Mesendoderm (in vitro differentiated cells): ENCODE measurements around the gene SIGLEC6.

Experiments used
- DNase-seq: peaks from one replicate; pipeline ENCODE4 v3.0.0; 2013
- H2AK5ac ChIP-seq: 2 replicates; pipeline ENCODE4 v1.6.1; 2013; ENCODE audit warnings: low read length, inconsistent platforms
- H2BK120ac ChIP-seq: 2 replicates; pipeline ENCODE4 v1.6.1; 2013; ENCODE audit warnings: low read depth, mild to moderate bottlenecking, low read length, moderate library complexity, mixed read lengths
- H2BK15ac ChIP-seq: replicated peaks from 2 replicates; pipeline ENCODE4 v1.6.1; 2013; ENCODE audit warnings: low read depth, mild to moderate bottlenecking, moderate library complexity
- H2BK5ac ChIP-seq: 2 replicates; pipeline ENCODE4 v1.6.1; 2013; ENCODE audit warnings: low read length, inconsistent platforms
- H3K18ac ChIP-seq: 2 replicates; pipeline ENCODE4 v1.6.1; 2013; ENCODE audit warnings: mild to moderate bottlenecking, low read length, mixed read lengths
- H3K23ac ChIP-seq: one replicate; pipeline ENCODE4 v1.6.1; 2013; ENCODE audit warnings: low read length
- H3K27ac ChIP-seq: 2 replicates; pipeline ENCODE4 v1.5.1; 2013; ENCODE audit warnings: low read depth, mild to moderate bottlenecking, inconsistent platforms, low read length, moderate library complexity
- H3K27me3 ChIP-seq: 2 replicates; pipeline ENCODE4 v1.6.1; 2013; ENCODE audit warnings: low read length, control low read depth, mild to moderate bottlenecking, inconsistent platforms; ENCODE audit not compliant: insufficient read depth, poor library complexity
- H3K36me3 ChIP-seq: 2 replicates; pipeline ENCODE4 v1.6.1; 2013; ENCODE audit warnings: low read length, inconsistent platforms; ENCODE audit not compliant: control insufficient read depth, insufficient read depth
- H3K4ac ChIP-seq: one replicate; pipeline ENCODE4 v1.6.1; 2013; ENCODE audit warnings: low read depth, mild to moderate bottlenecking, low read length, moderate library complexity
- H3K4me1 ChIP-seq: 2 replicates; pipeline ENCODE4 v1.6.1; 2013; ENCODE audit warnings: low read depth, low read length, inconsistent platforms; ENCODE audit not compliant: control insufficient read depth
- H3K4me2 ChIP-seq: 2 replicates; pipeline ENCODE4 v1.6.1; 2013; ENCODE audit warnings: low read length
- H3K4me3 ChIP-seq: 2 replicates; pipeline ENCODE4 v1.5.1; 2013; ENCODE audit warnings: mild to moderate bottlenecking, low read length
- H3K56ac ChIP-seq: one replicate; pipeline ENCODE4 v1.6.1; 2013; ENCODE audit warnings: low read length
- H3K79me1 ChIP-seq: 2 replicates; pipeline ENCODE4 v1.6.1; 2013; ENCODE audit warnings: low read length, inconsistent platforms
- H3K79me2 ChIP-seq: 2 replicates; pipeline ENCODE4 v1.6.1; 2013; ENCODE audit warnings: mild to moderate bottlenecking, low read length; ENCODE audit not compliant: control insufficient read depth, insufficient read depth
- H3K9ac ChIP-seq: 2 replicates; pipeline ENCODE4 v1.6.1; 2013; ENCODE audit warnings: low read length, inconsistent platforms
- H4K5ac ChIP-seq: one replicate; pipeline ENCODE4 v1.6.1; 2013; ENCODE audit warnings: low read length
- H4K8ac ChIP-seq: one replicate; pipeline ENCODE4 v1.6.1; 2013; ENCODE audit warnings: low read depth, mild to moderate bottlenecking, control low read depth, low read length, moderate library complexity
- WGBS: extraction: QIAGEN DNeasy Blood & Tissue Kit; methylation state at CpG from one replicate; pipeline ENCODE4 v1.1.7; 2013; ENCODE audit warnings: low lambda C conversion rate, missing lambda C conversion rate; ENCODE audit not compliant: insufficient coverage; ENCODE audit errors: extremely low coverage; 5-methylcytosine and 5-hydroxymethylcytosine counted together

Gene SIGLEC6

GRCh38 chr19:51551673-51552432, 20.4 kb upstream of the SIGLEC6 start:
- Histone ChIP-seq H3K79me1 (no peaks in the 10 kb centered on the region), H3K56ac (no peak overlapping the region), H3K18ac (no peak overlapping the region), H3K36me3 (no peaks in the 10 kb centered on the region), H3K79me2 (no peaks in the 10 kb centered on the region), H2BK120ac (no peak overlapping the region), H4K8ac (no peak overlapping the region), H2AK5ac (no peak overlapping the region), H4K5ac (no peak overlapping the region), H2BK5ac (no peak overlapping the region), H3K4me2 (no peak overlapping the region), H3K23ac (no peak overlapping the region), H3K4me3 (no peak overlapping the region), H3K4me1 (no peaks in the 10 kb centered on the region), H3K27me3 (no peaks in the 10 kb centered on the region), H3K27ac (no peak overlapping the region), H3K9ac (no peak overlapping the region), H3K4ac (no peak overlapping the region), H2BK15ac (no peak overlapping the region)
- no CpG with 5 or more reads among the region's 3 CpGs for WGBS
- no peak for DNase-seq

DNA sequence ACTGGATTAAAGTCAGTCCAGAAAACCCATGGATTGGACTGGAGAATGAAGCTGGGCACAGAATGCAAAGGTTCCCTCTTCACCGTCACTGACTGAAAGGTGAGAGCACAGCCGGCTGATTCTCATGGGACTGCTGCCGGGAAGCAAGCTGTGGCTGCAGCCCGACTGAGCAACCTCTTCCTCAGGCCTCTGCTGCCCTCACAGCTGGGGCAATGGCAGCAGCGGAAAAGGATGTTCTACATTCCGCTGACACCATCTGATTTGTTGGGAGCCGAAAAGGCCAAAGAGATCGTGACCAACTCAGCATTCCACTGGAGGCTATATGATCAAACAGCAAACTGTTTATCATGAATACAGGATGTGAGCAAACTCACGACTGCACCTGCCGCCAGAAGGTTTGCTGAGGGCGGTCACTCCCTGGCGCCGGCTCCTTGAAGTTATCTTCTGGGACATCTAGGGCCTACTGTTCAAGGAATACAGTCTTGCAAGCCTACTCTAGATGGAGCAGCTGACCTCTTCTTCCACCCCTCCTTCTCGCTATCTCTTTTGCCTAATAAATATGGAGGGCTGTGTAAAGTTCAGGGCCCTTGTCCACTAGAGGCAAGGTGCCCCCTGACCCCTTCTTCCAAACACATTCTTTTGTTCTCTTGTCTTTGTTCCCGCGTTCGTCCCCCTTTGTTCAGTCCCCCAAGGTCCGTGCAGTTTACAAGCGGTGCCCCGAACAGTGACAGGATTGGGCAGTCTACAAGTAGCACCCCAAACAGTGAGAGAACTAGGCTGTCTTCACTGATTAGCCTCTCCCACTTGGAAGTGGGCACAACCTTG, 19.6 kb upstream of the SIGLEC6 start:
- Histone ChIP-seq H3K27me3 (no peaks in the 10 kb centered on the region), H4K8ac (no peak overlapping the region), H3K79me1 (no peaks in the 10 kb centered on the region), H2BK120ac (no peak overlapping the region), H3K4ac (no peak overlapping the region), H3K36me3 (no peaks in the 10 kb centered on the region), H3K27ac (no peak overlapping the region), H3K9ac (no peak overlapping the region), H4K5ac (no peak overlapping the region), H3K56ac (no peak overlapping the region), H3K4me3 (no peak overlapping the region), H3K18ac (no peak overlapping the region), H3K4me2 (no peak overlapping the region), H2AK5ac (no peak overlapping the region), H3K79me2 (no peaks in the 10 kb centered on the region), H3K4me1 (no peaks in the 10 kb centered on the region), H3K23ac (no peak overlapping the region), H2BK15ac (no peak overlapping the region), H2BK5ac (no peak overlapping the region)
- no CpG with 5 or more reads among the region's 20 CpGs for WGBS
- no peak for DNase-seq

DNA sequence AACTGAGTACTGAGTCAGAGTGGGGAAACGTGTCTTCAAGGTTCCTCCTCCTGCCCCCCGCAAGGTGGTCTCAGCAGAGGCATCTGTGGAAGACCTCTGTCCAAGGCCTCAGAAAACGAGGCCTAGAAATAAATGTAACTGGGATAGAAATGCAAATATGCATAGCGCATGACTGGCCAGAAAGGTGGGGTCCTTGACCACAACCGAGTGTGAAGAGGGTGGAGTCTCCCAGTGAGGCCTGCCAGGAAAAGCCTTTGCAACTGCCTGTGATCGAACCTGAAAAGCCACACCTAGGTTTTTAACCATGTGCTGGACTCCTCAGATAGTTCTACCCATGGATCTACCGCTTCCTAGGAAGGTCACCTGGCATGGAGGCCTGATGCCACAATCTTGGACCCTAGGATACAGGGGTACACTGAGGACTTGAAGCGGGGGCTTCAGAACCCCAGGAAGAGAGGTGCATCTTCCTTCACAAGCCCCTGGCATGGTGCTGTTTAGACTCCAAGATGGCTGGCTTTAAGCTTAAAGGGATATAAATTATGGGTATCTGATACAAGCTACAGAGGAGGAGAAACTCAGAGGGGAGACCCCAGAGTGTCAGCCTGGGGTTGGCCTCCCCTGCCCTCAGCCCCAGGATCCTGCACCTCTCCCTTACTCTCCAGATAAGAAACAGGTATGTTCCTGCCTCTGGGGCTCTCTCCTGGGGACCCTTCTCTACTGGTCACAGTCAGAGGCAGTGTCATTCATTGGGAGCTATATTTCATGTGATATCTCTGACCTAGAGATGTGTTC, 18.3 kb upstream of the SIGLEC6 start:
- Histone ChIP-seq H4K8ac (no peak overlapping the region), H3K23ac (no peak overlapping the region), H2BK120ac (no peak overlapping the region), H3K56ac (no peak overlapping the region), H3K27ac (no peak overlapping the region), H3K9ac (no peak overlapping the region), H3K79me2 (no peaks in the 10 kb centered on the region), H3K4me3 (no peak overlapping the region), H2AK5ac (no peak overlapping the region), H4K5ac (no peak overlapping the region), H3K27me3 (no peaks in the 10 kb centered on the region), H2BK15ac (no peak overlapping the region), H3K4ac (no peak overlapping the region), H2BK5ac (no peak overlapping the region), H3K18ac (no peak overlapping the region), H3K4me1 (no peaks in the 10 kb centered on the region), H3K36me3 (no peaks in the 10 kb centered on the region), H3K4me2 (no peak overlapping the region), H3K79me1 (no peaks in the 10 kb centered on the region)
- no peak for DNase-seq
- no CpG with 5 or more reads among the region's 8 CpGs for WGBS

GRCh38 chr19:51548891-51549305, 17.4 kb upstream of the SIGLEC6 start:
- H3K79me1 ChIP-seq, result no peaks in the 10 kb centered on the region
- H2BK5ac ChIP-seq, result no peak overlapping the region
- H3K23ac ChIP-seq, result no peak overlapping the region
- H3K36me3 ChIP-seq, result no peaks in the 10 kb centered on the region
- no CpG with 5 or more reads among the region's 4 CpGs for WGBS
- no peak for DNase-seq
- no peak overlapping the region for H2AK5ac ChIP-seq
- no peaks in the 10 kb centered on the region for H3K79me2 ChIP-seq
- no peak overlapping the region for H2BK120ac ChIP-seq
- no peak overlapping the region for H3K9ac ChIP-seq
- no peak overlapping the region for H4K5ac ChIP-seq
- no peak overlapping the region for H3K4me3 ChIP-seq
- H3K18ac ChIP-seq, result no peak overlapping the region
- no peak overlapping the region for H3K4ac ChIP-seq
- H2BK15ac ChIP-seq, result no peak overlapping the region
- no peak overlapping the region for H3K4me2 ChIP-seq
- H3K56ac ChIP-seq, result no peak overlapping the region
- H3K27ac ChIP-seq, result no peak overlapping the region
- H3K4me1 ChIP-seq, result no peaks in the 10 kb centered on the region
- no peaks in the 10 kb centered on the region for H3K27me3 ChIP-seq
- H4K8ac ChIP-seq, result no peak overlapping the region

DNA sequence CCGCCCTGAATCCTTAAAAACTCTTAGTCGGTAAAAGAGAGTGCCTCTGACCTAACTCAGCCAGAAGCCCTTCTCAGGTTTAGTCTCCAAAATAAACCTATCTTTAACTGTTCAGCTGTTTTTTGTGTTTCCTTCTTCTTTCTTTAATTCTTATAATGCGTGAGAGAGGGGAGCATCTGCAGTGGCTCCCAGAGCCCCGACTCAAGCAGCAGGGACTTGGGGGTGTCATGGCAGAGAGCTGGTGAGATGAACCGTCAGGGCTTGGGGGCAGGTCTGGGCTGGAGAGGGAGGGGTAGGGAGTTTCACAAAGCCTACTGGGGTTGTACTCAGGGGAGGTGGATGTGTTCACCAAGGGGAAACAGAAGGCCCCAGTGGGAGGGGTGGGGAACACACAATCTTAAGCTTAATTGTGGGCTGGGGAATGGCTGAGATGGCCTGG, 16.8 kb upstream of the SIGLEC6 start:
- no peak overlapping the region for H2BK5ac ChIP-seq
- H2BK15ac ChIP-seq, result no peak overlapping the region
- DNase-seq, result no peak
- no peaks in the 10 kb centered on the region for H3K4me1 ChIP-seq
- H3K9ac ChIP-seq, result no peak overlapping the region
- H3K23ac ChIP-seq, result no peak overlapping the region
- no peak overlapping the region for H4K5ac ChIP-seq
- H3K4me2 ChIP-seq, result no peak overlapping the region
- H2BK120ac ChIP-seq, result no peak overlapping the region
- H3K27ac ChIP-seq, result no peak overlapping the region
- H4K8ac ChIP-seq, result no peak overlapping the region
- no peaks in the 10 kb centered on the region for H3K27me3 ChIP-seq
- no peak overlapping the region for H3K56ac ChIP-seq
- H3K79me2 ChIP-seq, result no peaks in the 10 kb centered on the region
- WGBS, result no CpG with 5 or more reads among the region's 5 CpGs
- no peak overlapping the region for H2AK5ac ChIP-seq
- H3K18ac ChIP-seq, result no peak overlapping the region
- H3K79me1 ChIP-seq, result no peaks in the 10 kb centered on the region
- H3K36me3 ChIP-seq, result no peaks in the 10 kb centered on the region
- no peak overlapping the region for H3K4me3 ChIP-seq
- H3K4ac ChIP-seq, result no peak overlapping the region
